GM10266 (cell line): ENCODE results near the gene TINAGL1.

Experiments
- DNase-seq: peaks from one replicate; pipeline ENCODE4 v3.0.0; 2012; ENCODE audit errors: extremely low spot score
- TF ChIP-seq, protein P1 (sequence below): IDR thresholded peaks from 2 replicates; pipeline ENCODE4 v1.5.1; 2012; ENCODE audit warnings: mild to moderate bottlenecking, low read depth; ENCODE audit not compliant: control insufficient read depth, insufficient read depth; ENCODE audit errors: missing control alignments

Gene TINAGL1

DNA sequence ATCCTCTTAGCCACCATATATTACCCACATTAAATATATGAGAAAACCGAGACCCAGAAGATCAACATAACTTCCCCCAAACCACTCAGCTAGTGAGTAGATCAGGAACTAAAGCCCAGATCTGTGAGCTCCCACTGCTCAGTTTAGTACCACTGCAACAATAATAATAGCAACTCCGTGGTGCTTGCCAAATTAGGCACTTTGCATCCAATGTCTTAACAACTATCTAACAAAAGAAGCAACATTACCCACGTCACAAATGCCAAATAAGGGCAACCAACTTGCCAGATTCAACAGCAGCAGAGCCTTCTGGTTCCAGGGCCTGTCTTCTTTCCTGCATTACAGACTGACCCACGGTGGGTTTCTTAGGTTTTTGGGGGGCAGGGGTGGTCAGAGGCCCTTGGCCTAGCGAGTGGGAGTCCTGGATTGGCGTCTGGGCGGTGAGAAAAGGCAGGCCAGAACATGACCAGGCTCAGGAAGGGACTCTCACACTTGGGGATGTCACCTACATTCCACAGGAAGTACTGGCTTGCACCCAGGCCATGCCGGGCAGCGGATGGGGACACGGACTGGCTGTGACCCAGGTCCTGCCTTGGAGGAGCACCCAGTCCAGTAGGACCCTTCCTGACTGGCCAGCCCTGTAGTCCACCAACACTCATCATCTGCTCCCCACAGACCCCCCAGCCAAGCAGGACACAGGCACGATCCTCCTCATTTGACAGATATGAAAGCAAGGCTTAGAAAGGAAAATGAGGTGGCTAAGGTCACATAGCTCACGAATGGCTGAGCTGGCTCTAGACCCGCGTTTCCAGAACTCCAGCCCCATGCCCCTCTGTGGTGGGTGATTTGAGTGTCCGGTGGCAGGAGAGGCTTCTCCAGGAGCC lies 45.8 kb downstream of the TINAGL1 start:
- TF ChIP-seq, protein P1, sequence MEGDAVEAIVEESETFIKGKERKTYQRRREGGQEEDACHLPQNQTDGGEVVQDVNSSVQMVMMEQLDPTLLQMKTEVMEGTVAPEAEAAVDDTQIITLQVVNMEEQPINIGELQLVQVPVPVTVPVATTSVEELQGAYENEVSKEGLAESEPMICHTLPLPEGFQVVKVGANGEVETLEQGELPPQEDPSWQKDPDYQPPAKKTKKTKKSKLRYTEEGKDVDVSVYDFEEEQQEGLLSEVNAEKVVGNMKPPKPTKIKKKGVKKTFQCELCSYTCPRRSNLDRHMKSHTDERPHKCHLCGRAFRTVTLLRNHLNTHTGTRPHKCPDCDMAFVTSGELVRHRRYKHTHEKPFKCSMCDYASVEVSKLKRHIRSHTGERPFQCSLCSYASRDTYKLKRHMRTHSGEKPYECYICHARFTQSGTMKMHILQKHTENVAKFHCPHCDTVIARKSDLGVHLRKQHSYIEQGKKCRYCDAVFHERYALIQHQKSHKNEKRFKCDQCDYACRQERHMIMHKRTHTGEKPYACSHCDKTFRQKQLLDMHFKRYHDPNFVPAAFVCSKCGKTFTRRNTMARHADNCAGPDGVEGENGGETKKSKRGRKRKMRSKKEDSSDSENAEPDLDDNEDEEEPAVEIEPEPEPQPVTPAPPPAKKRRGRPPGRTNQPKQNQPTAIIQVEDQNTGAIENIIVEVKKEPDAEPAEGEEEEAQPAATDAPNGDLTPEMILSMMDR: no peak
- no peak for DNase-seq

DNA sequence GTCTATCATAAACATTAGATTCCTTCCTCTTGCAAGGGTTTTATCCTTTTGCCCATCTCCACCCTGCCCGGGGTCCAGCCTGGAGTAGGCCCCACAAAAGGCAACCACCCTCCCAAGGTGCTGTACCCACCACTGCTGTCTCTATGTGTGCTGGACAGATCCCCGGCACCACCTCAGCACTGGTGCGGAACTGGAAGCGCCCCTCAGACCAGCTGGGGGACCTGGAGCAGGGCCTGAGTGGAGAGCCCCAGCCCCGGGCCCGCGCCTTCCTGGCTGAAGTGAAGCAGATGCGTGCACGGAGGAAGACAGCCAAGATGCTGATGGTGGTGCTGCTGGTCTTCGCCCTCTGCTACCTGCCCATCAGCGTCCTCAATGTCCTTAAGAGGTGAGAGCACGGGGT lies 47.0 kb downstream of the TINAGL1 start:
- DNase-seq: no peak
- TF ChIP-seq, protein P1: no peak

DNA sequence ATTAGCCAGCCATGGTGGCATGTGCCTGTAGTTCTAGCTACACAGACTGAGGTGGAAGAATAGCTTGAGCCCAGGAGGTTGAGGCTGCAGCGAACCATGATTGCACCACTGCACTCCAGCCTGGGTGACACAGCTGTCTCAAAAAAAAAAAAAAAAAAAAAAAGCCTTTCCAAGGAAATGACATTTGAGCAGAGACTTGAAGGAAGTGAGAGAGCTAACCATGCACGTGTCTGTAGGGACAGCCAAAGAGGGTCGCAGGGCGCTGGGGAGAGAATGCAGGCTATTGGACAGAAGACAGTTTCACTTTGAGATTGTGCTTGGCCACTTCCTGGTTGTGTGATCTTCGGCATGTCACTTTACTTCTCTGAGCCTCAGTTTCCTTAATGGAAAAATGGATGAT lies 48.0 kb downstream of the TINAGL1 start:
- TF ChIP-seq, protein P1: no peak

DNA sequence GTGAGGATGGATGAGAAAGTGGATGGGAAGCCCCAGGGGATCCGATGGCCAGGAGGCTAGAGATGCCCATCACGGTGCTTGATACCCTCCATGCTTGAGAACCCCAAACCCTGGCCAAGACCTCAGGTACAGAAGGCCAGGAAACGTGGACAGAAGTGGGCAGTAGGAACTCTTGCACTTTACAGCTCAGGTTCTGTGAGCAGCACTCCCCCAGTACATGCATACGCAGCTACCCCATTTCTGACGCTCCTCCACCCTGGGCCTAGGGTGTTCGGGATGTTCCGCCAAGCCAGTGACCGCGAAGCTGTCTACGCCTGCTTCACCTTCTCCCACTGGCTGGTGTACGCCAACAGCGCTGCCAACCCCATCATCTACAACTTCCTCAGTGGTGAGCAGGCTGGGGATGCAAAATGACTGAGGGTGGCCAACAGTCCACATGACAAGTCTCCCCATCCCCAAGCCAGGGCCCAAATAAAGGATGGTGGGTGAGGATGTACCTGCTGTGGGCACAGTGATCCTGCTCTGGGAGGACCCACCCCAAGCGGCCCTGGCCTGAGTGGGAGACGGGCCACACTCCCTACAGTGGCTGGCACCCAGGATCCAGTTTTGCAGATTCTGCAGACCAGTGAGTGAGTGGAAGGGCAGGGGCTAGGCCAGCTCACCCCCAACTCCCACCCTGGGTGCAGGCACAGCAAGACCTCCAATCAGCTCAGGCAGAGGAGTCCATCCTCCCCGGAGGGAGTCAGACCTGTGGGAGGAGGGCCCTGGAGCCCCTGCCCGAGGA lies 48.6 kb downstream of the TINAGL1 start:
- TF ChIP-seq, protein P1: no peak
- no peak for DNase-seq

More for the DNA sequence above, 48.0 kb downstream of the TINAGL1 start:
- DNase-seq: no peak

DNA sequence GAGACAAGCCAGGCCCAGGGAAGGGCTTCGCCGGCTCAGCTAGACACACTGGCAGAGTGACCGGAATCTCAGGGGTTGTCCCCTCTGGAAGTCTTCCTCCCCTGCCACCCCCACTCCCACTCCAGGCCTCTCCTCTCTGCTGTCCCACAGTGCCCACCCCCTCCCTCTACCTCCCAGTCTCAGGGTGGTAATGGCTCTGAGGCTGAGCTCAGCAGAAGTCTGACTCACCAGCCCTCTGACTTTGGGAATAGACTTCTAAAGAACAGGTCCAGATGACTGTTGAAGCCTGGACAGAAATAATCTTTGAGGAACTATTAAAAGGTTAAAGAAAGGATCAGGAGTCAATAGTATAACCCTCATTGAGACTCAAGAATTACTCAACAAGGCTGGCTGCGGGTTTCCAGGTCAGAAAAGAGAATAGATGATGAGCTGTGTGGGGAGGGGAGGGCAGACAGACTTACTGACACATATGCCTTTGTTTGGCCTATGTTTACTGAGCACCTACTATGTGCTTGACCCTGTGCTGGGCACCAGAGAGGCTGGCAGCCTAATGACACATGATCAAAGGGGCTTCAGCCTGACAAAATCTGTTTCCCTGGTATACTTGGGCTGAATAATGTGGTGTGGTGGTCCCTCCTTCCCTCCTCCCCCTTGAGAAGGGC lies 49.4 kb downstream of the TINAGL1 start:
- TF ChIP-seq, protein P1: no peak
- no peak for DNase-seq

DNA sequence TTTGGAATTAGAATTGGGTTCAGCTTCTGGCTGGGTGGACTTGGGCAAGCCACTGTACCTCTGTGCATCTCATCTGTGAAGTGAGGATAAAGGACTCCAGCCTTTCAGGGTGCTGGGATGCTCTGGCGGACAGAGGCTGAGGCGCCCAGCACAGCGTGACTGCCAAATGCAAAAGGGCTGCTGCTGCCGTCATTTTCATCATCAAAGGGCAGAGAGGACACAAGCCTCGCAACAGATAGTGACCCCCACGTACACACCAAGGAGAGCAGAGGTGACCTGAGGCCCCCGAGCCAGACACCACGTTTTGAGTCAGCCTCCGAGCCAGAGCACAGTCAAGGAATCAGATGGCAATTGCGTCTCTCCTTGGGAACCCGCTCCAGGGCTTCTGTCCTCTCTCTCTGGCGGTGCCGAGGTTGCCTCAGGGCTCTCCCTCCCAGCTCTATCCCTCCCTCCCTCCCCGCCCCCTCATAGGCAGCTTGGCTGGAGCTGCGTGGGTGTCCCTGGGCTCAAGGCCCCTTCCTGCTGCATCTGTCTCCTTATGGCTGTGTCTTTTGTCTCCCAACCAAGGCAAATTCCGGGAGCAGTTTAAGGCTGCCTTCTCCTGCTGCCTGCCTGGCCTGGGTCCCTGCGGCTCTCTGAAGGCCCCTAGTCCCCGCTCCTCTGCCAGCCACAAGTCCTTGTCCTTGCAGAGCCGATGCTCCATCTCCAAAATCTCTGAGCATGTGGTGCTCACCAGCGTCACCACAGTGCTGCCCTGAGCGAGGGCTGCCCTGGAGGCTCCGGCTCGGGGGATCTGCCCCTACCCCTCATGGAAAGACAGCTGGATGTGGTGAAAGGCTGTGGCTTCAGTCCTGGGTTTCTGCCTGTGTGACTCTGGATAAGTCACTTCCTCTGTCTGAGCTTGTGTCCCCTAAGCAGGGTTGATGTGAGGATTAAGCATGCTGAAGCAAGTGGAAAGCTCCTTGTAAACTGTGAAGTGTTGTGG lies 50.2 kb downstream of the TINAGL1 start:
- TF ChIP-seq, protein P1: no peak
- no peak for DNase-seq
